ENCODE data around the gene ID2. TPM values are rescaled to one million over a fixed set of nuclear protein-coding genes. Genes with fewer than 3 reads are reported as not detected.
"Not testable (repeated sequence)": the region's sequence is repeated elsewhere in the genome, so short reads cannot be mapped to it uniquely, and the experiment has no call there.

ID2 gene
- total RNA-seq, 3 donors from 2014 or later (not counting 1 experiment from before 2014, with no cell fraction given), result 185 to 209 (median 191) TPM

- Mint-ChIP-seq H3K9me3 (no peaks in the 10 kb centered on the region), H3K27me3 (ENCODE audit: low read depth in 2 of 2) (no peaks in the 10 kb centered on the region), H3K36me3 (peaks cover 37% of the 10 kb centered on the region), H3K4me1 (no peaks in the 10 kb centered on the region), H3K27ac (no peak overlapping the region), H3K4me3 (no peak overlapping the region)
- 96% methylated on average over 7 of the region's 7 CpGs for WGBS (ENCODE audit: insufficient coverage)
- TF ChIP-seq, protein P1, sequence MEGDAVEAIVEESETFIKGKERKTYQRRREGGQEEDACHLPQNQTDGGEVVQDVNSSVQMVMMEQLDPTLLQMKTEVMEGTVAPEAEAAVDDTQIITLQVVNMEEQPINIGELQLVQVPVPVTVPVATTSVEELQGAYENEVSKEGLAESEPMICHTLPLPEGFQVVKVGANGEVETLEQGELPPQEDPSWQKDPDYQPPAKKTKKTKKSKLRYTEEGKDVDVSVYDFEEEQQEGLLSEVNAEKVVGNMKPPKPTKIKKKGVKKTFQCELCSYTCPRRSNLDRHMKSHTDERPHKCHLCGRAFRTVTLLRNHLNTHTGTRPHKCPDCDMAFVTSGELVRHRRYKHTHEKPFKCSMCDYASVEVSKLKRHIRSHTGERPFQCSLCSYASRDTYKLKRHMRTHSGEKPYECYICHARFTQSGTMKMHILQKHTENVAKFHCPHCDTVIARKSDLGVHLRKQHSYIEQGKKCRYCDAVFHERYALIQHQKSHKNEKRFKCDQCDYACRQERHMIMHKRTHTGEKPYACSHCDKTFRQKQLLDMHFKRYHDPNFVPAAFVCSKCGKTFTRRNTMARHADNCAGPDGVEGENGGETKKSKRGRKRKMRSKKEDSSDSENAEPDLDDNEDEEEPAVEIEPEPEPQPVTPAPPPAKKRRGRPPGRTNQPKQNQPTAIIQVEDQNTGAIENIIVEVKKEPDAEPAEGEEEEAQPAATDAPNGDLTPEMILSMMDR (IDR thresholded peaks at IDR 0.05), result no peak
- no peaks in the 10 kb centered on the region for H3K27me3 ChIP-seq (ENCODE audit: control insufficient read depth, insufficient read depth, low read length)
- H3K4me1 ChIP-seq (ENCODE audit: control insufficient read depth, insufficient read depth, low read length), result no peaks in the 10 kb centered on the region
- no peak for ATAC-seq
- H3K9me3 ChIP-seq (ENCODE audit: control insufficient read depth, insufficient read depth, low read length), result no peaks in the 10 kb centered on the region
- H3K27ac ChIP-seq (ENCODE audit: low read length), result no peak overlapping the region
- no peak overlapping the region for H3K4me3 ChIP-seq (ENCODE audit: low read length)
- peaks cover 48% of the 10 kb centered on the region for H3K36me3 ChIP-seq (ENCODE audit: control insufficient read depth, insufficient read depth, low read length)
- intact Hi-C loops (cut with micrococcal nuclease), result no loop called here
- no peak for DNase-seq
These were observed 46.6 kb downstream of the ID2 start for GRCh38 chr2:8728305-8729015.

DNA sequence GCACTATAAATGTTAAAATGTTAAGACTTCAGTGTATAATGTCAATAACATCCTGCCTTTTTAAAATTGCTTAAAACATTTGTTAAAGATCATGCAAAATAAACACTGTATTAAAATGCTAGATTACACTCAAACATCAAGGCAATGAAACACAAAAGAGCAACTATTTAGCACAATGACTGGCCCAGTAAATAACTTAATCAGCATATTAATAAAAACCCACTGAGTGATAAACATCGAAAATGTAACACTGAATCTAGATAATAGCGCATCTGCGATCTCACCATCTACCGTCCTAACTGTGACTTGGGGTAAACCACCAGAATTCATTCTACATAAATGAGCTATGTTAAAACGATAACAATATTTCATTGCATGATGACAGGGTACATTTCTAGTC is 47.2 kb downstream of the ID2 start:
- peaks cover 54% of the 10 kb centered on the region for H3K36me3 ChIP-seq (ENCODE audit: control insufficient read depth, insufficient read depth, low read length)
- not testable (repeated sequence) for H3K4me1 Mint-ChIP-seq
- WGBS (ENCODE audit: insufficient coverage), result 95% methylated on average over 5 of the region's 5 CpGs

GRCh38 chr2:8729939-8730338 is 48.1 kb downstream of the ID2 start:
- no peaks in the 10 kb centered on the region for H3K9me3 ChIP-seq (ENCODE audit: control insufficient read depth, insufficient read depth, low read length)
- H3K27me3 ChIP-seq (ENCODE audit: control insufficient read depth, insufficient read depth, low read length), result no peaks in the 10 kb centered on the region
- 95% methylated on average over 9 of the region's 9 CpGs for WGBS (ENCODE audit: insufficient coverage)
- Mint-ChIP-seq H3K4me1 (no peaks in the 10 kb centered on the region), H3K27ac (peak overlapping the region in 1 of 2 donors; percentile 5), H3K27me3 (ENCODE audit: low read depth in 2 of 2) (no peaks in the 10 kb centered on the region), H3K36me3 (peaks cover 43% of the 10 kb centered on the region), H3K4me3 (no peak overlapping the region), H3K9me3 (no peaks in the 10 kb centered on the region)
- DNase-seq (no peak), ATAC-seq (no peak)
- H3K27ac ChIP-seq (ENCODE audit: low read length), result no peak overlapping the region
- TF ChIP-seq, protein P1 (IDR thresholded peaks at IDR 0.05), result no peak
- intact Hi-C loops (cut with micrococcal nuclease), result no loop called here
- H3K4me3 ChIP-seq (ENCODE audit: low read length), result no peak overlapping the region
- no peaks in the 10 kb centered on the region for H3K4me1 ChIP-seq (ENCODE audit: control insufficient read depth, insufficient read depth, low read length)
- peaks cover 61% of the 10 kb centered on the region for H3K36me3 ChIP-seq (ENCODE audit: control insufficient read depth, insufficient read depth, low read length)

More for the DNA sequence above, 47.2 kb downstream of the ID2 start:
- H3K4me1 ChIP-seq (ENCODE audit: control insufficient read depth, insufficient read depth, low read length); H3K27ac ChIP-seq (ENCODE audit: low read length); DNase-seq; H3K9me3 ChIP-seq (ENCODE audit: control insufficient read depth, insufficient read depth, low read length); H3K27me3 Mint-ChIP-seq (ENCODE audit: low read depth in 2 of 2); H3K27me3 ChIP-seq (ENCODE audit: control insufficient read depth, insufficient read depth, low read length); H3K9me3 Mint-ChIP-seq; H3K4me3 Mint-ChIP-seq; ATAC-seq; intact Hi-C loops (cut with micrococcal nuclease); H3K27ac Mint-ChIP-seq; H3K4me3 ChIP-seq (ENCODE audit: low read length): not testable (repeated sequence)
- peaks cover 43% of the 10 kb centered on the region for H3K36me3 Mint-ChIP-seq

- ATAC-seq (no peak), DNase-seq (no peak)
- TF ChIP-seq, protein P1 (IDR thresholded peaks at IDR 0.05), result no peak
- no peak overlapping the region for H3K4me3 Mint-ChIP-seq
- intact Hi-C loops (cut with micrococcal nuclease), result no loop called here
- Histone ChIP-seq H3K4me3 (ENCODE audit: low read length) (no peak overlapping the region), H3K36me3 (ENCODE audit: control insufficient read depth, insufficient read depth, low read length) (peaks cover 74% of the 10 kb centered on the region), H3K27ac (ENCODE audit: low read length) (no peak overlapping the region), H3K27me3 (ENCODE audit: control insufficient read depth, insufficient read depth, low read length) (no peaks in the 10 kb centered on the region), H3K9me3 (ENCODE audit: control insufficient read depth, insufficient read depth, low read length) (no peaks in the 10 kb centered on the region), H3K4me1 (ENCODE audit: control insufficient read depth, insufficient read depth, low read length) (no peaks in the 10 kb centered on the region)
- H3K4me1 Mint-ChIP-seq, result no peaks in the 10 kb centered on the region
- H3K36me3 Mint-ChIP-seq, result peaks cover 43% of the 10 kb centered on the region
- no peak overlapping the region for H3K27ac Mint-ChIP-seq
- H3K9me3 Mint-ChIP-seq, result no peaks in the 10 kb centered on the region
- H3K27me3 Mint-ChIP-seq (ENCODE audit: low read depth in 2 of 2), result no peaks in the 10 kb centered on the region
- WGBS (ENCODE audit: insufficient coverage), result 98% methylated on average over 10 of the region's 10 CpGs
These were observed 50.7 kb downstream of the ID2 start for GRCh38 chr2:8732601-8733000.

Other genes starting within 250 kb of the ID2 start
- 10 to 100 TPM; 54.1 to 84.2 (median 71.5) TPM for gene KIDINS220, start 155.6 kb downstream of the ID2 start, total RNA-seq